ENCODE data around the gene SCO1. TPM values are rescaled to one million over a fixed set of nuclear protein-coding genes. Genes with fewer than 3 reads are reported as not detected.
"Not testable (repeated sequence)": the region's sequence is repeated elsewhere in the genome, so short reads cannot be mapped to it uniquely, and the experiment has no call there.

The SCO1 gene
- total and polyA plus RNA-seq, 4 donors = 21.4 to 30.2 (median 25.4) TPM

DNA sequence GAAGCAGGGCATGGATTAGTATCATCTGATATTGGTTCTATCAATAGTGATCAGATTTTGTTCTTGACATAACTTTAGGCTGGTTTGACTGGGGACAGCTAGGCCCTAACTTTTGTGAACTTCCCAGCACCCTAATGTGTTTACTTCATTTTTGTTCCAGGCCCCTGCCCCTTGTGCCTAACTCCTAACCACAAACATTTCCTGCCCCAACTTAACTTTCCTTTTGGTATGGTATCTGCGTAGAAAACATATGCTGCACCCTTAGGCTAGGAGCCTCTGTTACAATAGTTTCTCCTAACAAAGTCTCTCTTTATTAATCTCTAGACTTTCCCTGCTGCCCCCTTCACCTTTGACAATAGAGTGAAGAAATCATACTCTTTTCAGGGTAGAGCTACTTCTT lies 2.5 kb upstream of the SCO1 start:
- 100% methylated on average over 1 of the region's 1 CpG for WGBS (ENCODE audit: insufficient coverage)
- DNase-seq (ENCODE audit: low read depth in 4 of 6, low spot score in 6 of 6) = no peak
- Histone ChIP-seq H3K4me3 (ENCODE audit: low read depth, low read length) (no peak overlapping the region), H3K4me1 (ENCODE audit: control insufficient read depth, insufficient read depth, low read length) (peaks cover 4% of the 10 kb centered on the region), H3K27me3 (ENCODE audit: control insufficient read depth, insufficient read depth, low read length) (no peaks in the 10 kb centered on the region), H3K27ac (ENCODE audit: low read depth, low read length) (no peak overlapping the region), H3K36me3 (ENCODE audit: control insufficient read depth, insufficient read depth, low read length) (no peaks in the 10 kb centered on the region), H3K9me3 (ENCODE audit: control insufficient read depth, insufficient read depth, low read length) (no peaks in the 10 kb centered on the region)

DNA sequence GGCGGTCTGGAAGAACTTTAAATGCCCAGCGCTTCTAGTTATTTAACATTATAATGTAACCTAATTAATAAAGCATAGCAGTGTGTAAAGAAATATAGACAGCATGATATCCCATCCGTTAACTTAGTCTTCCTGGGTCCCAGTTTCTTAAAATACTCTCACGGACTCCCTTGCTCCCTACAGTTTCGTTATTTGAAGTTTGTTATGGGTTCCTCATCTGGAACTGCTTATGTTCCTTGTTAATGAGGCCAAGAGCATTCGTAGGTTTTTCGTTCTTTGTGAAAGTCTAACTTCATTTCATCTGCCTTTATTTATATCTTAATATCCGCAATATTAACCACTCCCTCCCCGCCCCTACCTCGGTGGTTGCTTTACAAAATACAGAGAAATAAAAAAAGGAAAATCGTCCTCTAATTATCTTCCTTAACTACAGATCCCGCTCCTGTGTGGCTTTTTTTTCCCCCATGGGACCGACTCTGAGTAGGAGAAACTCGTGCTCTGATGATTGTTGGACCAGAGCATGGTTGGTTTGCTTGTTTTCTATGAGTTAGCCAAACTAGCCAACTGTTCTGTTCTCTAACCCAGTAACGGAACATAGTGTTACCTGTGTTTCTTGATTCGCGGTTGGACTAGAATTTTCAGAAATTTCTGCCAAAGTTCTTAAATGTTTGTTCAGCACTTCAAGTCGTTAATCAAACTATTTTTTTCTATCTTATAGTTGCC lies 924 bp upstream of the SCO1 start:
- no CpG with 5 or more reads among the region's 18 CpGs for WGBS (ENCODE audit: insufficient coverage)

DNA sequence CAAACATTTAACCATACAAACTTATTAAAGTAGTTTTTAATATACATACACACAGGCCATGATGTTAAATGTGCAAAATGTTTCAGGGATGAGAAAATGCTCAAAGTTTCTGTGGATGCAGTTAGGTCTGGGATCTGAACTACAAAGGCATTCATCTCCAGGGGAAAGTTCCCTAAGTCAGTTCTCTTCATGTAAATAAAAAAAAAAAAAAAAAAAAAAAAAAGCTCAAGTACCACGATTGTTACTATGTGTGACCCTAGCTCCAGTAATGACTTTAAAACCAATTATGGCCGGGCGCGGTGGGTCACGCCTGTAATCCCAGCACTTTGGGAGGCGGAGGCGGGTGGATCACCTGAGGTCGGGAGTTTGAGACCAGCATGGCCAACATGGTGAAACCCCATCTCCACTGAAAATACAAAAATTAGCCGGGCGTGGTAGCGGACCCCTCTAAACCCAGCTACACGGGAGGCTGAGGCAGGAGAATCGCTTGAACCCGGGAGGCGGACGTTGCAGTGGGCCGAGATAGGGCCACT lies 1.4 kb downstream of the SCO1 start:
- not testable (repeated sequence) for H3K27me3 ChIP-seq (ENCODE audit: control insufficient read depth, insufficient read depth, low read length); H3K4me3 ChIP-seq (ENCODE audit: low read depth, low read length); DNase-seq (ENCODE audit: low read depth in 4 of 6, low spot score in 6 of 6); H3K27ac ChIP-seq (ENCODE audit: low read depth, low read length); H3K9me3 ChIP-seq (ENCODE audit: control insufficient read depth, insufficient read depth, low read length); H3K4me1 ChIP-seq (ENCODE audit: control insufficient read depth, insufficient read depth, low read length); H3K36me3 ChIP-seq (ENCODE audit: control insufficient read depth, insufficient read depth, low read length)
- WGBS (ENCODE audit: insufficient coverage) = 94% methylated on average over 11 of the region's 17 CpGs

More for the DNA sequence above, 924 bp upstream of the SCO1 start:
- Histone ChIP-seq H3K36me3 (ENCODE audit: control insufficient read depth, insufficient read depth, low read length) (peaks cover under 1% of the 10 kb centered on the region), H3K4me1 (ENCODE audit: control insufficient read depth, insufficient read depth, low read length) (peaks cover 4% of the 10 kb centered on the region), H3K27me3 (ENCODE audit: control insufficient read depth, insufficient read depth, low read length) (no peaks in the 10 kb centered on the region), H3K27ac (ENCODE audit: low read depth, low read length) (peak overlapping the region; percentile 74), H3K9me3 (ENCODE audit: control insufficient read depth, insufficient read depth, low read length) (no peaks in the 10 kb centered on the region), H3K4me3 (ENCODE audit: low read depth, low read length) (peak overlapping the region; percentile 87)
- peak in 3 of 6 donors; percentile 1 to 7 (median 3) for DNase-seq (ENCODE audit: low read depth in 4 of 6, low spot score in 6 of 6)

DNA sequence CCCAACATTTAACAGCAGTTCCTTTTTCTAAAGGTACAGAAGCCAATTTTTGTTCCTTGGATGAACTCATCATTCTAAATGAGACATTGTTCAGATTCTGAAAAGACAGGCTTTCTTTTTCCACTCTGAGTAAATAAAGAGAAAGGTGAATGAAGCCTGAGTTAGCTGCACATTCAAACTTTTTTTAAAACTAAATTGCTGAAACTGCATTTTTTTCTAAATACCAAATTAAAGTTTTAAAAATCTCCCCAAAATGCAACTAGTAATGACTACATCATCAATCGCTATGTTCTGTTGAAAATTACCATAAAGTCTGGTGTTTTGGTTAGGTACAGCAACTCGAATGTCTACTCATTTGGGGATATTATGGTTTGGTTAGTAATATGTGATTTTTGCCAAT lies 9.8 kb downstream of the SCO1 start:
- no CpG with 5 or more reads among the region's 2 CpGs for WGBS (ENCODE audit: insufficient coverage)
- peaks cover 26% of the 10 kb centered on the region for H3K36me3 ChIP-seq (ENCODE audit: control insufficient read depth, insufficient read depth, low read length)
- DNase-seq (ENCODE audit: low read depth in 4 of 6, low spot score in 6 of 6) = no peak
- no peaks in the 10 kb centered on the region for H3K9me3 ChIP-seq (ENCODE audit: control insufficient read depth, insufficient read depth, low read length)
- no peaks in the 10 kb centered on the region for H3K4me1 ChIP-seq (ENCODE audit: control insufficient read depth, insufficient read depth, low read length)
- no peaks in the 10 kb centered on the region for H3K27me3 ChIP-seq (ENCODE audit: control insufficient read depth, insufficient read depth, low read length)
- no peak overlapping the region for H3K4me3 ChIP-seq (ENCODE audit: low read depth, low read length)
- H3K27ac ChIP-seq (ENCODE audit: low read depth, low read length) = no peak overlapping the region

GRCh38 chr17:10683853-10684252 lies 13.5 kb downstream of the SCO1 start:
- no peak overlapping the region for H3K27ac ChIP-seq (ENCODE audit: low read depth, low read length)
- peaks cover 34% of the 10 kb centered on the region for H3K36me3 ChIP-seq (ENCODE audit: control insufficient read depth, insufficient read depth, low read length)
- DNase-seq (ENCODE audit: low read depth in 4 of 6, low spot score in 6 of 6) = peak in 2 of 6 donors; percentile 16 to 39
- no peak overlapping the region for H3K4me3 ChIP-seq (ENCODE audit: low read depth, low read length)
- no peaks in the 10 kb centered on the region for H3K9me3 ChIP-seq (ENCODE audit: control insufficient read depth, insufficient read depth, low read length)
- H3K4me1 ChIP-seq (ENCODE audit: control insufficient read depth, insufficient read depth, low read length) = no peaks in the 10 kb centered on the region
- no CpG with 5 or more reads among the region's 2 CpGs for WGBS (ENCODE audit: insufficient coverage)
- H3K27me3 ChIP-seq (ENCODE audit: control insufficient read depth, insufficient read depth, low read length) = no peaks in the 10 kb centered on the region

DNA sequence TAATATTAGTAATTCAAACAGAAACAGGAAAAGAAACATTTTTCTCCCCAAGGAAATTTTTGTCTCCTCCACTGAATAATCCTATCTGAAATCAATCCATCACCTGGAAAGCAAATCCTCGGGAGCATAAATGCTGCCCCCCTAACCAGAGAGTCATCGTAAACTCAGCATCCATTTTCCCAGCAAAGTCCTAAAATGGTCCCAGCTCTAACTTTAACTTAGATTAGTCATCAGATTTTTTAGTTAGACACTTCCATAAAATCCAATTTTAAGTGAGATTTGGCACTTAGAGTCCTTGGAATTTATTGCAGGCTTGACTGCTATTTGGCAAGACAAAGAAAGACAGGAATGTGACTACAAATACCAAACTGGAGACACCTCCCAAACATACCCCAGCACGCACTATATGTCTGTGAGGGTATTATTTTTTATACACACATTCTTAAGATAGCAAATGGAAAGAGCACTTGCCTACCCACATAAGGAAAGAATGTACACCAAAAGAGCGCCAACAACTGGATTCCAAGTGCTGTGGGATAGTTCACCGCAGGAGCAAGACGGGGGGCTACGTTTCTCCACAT lies 15.4 kb downstream of the SCO1 start:
- H3K27me3 ChIP-seq (ENCODE audit: control insufficient read depth, insufficient read depth, low read length) = no peaks in the 10 kb centered on the region
- DNase-seq (ENCODE audit: low read depth in 4 of 6, low spot score in 6 of 6) = no peak
- no peak overlapping the region for H3K4me3 ChIP-seq (ENCODE audit: low read depth, low read length)
- H3K27ac ChIP-seq (ENCODE audit: low read depth, low read length) = no peak overlapping the region
- WGBS (ENCODE audit: insufficient coverage) = 60% methylated on average over 1 of the region's 7 CpGs
- no peaks in the 10 kb centered on the region for H3K9me3 ChIP-seq (ENCODE audit: control insufficient read depth, insufficient read depth, low read length)
- H3K4me1 ChIP-seq (ENCODE audit: control insufficient read depth, insufficient read depth, low read length) = no peaks in the 10 kb centered on the region
- peaks cover 37% of the 10 kb centered on the region for H3K36me3 ChIP-seq (ENCODE audit: control insufficient read depth, insufficient read depth, low read length)

GRCh38 chr17:10674704-10675103 lies 22.6 kb downstream of the SCO1 start:
- no peaks in the 10 kb centered on the region for H3K9me3 ChIP-seq (ENCODE audit: control insufficient read depth, insufficient read depth, low read length)
- no peak overlapping the region for H3K4me3 ChIP-seq (ENCODE audit: low read depth, low read length)
- H3K27ac ChIP-seq (ENCODE audit: low read depth, low read length) = no peak overlapping the region
- peaks cover 9% of the 10 kb centered on the region for H3K36me3 ChIP-seq (ENCODE audit: control insufficient read depth, insufficient read depth, low read length)
- H3K4me1 ChIP-seq (ENCODE audit: control insufficient read depth, insufficient read depth, low read length) = no peaks in the 10 kb centered on the region
- no peak for DNase-seq (ENCODE audit: low read depth in 4 of 6, low spot score in 6 of 6)
- no peaks in the 10 kb centered on the region for H3K27me3 ChIP-seq (ENCODE audit: control insufficient read depth, insufficient read depth, low read length)
- 92% methylated on average over 4 of the region's 4 CpGs for WGBS (ENCODE audit: insufficient coverage)

- 95% methylated on average over 12 of the region's 12 CpGs for whole genome bisulfite sequencing (ENCODE audit: insufficient coverage)
- Histone ChIP-seq H3K27ac (ENCODE audit: low read depth, low read length) (no peak overlapping the region), H3K36me3 (ENCODE audit: control insufficient read depth, insufficient read depth, low read length) (peaks cover 7% of the 10 kb centered on the region), H3K27me3 (ENCODE audit: control insufficient read depth, insufficient read depth, low read length) (no peaks in the 10 kb centered on the region), H3K9me3 (ENCODE audit: control insufficient read depth, insufficient read depth, low read length) (no peaks in the 10 kb centered on the region), H3K4me3 (ENCODE audit: low read depth, low read length) (no peak overlapping the region), H3K4me1 (ENCODE audit: control insufficient read depth, insufficient read depth, low read length) (no peaks in the 10 kb centered on the region)
- no peak for DNase-seq (ENCODE audit: low read depth in 4 of 6, low spot score in 6 of 6)
Measured at GRCh38 chr17:10673312-10673711, 24.0 kb downstream of the SCO1 start.

GRCh38 chr17:10668775-10669174 lies 28.6 kb downstream of the SCO1 start:
- Histone ChIP-seq H3K27me3 (ENCODE audit: control insufficient read depth, insufficient read depth, low read length) (no peaks in the 10 kb centered on the region), H3K27ac (ENCODE audit: low read depth, low read length) (no peak overlapping the region), H3K4me1 (ENCODE audit: control insufficient read depth, insufficient read depth, low read length) (no peaks in the 10 kb centered on the region), H3K4me3 (ENCODE audit: low read depth, low read length) (no peak overlapping the region), H3K9me3 (ENCODE audit: control insufficient read depth, insufficient read depth, low read length) (no peaks in the 10 kb centered on the region), H3K36me3 (ENCODE audit: control insufficient read depth, insufficient read depth, low read length) (no peaks in the 10 kb centered on the region)
- no peak for DNase-seq (ENCODE audit: low read depth in 4 of 6, low spot score in 6 of 6)
- no CpG with 5 or more reads among the region's 1 CpG for WGBS (ENCODE audit: insufficient coverage)

DNA sequence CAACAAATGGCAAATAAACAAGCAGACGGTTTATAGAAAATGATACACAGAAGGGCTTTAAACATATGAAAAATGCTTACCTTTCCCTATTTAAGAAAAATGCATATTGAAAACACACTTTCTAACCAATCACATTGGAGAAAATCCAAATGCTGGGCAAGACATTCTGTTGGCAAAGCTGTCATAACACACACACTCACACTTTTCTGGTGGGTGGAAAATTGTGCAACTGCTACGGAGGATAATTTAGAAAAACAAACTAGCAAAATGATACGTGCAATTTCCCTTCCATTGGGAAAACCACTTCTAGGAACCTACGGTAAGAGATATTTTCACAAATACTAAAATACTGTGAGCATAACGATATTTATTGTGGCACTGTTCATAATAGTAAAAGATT lies 30.4 kb downstream of the SCO1 start:
- H3K9me3 ChIP-seq (ENCODE audit: control insufficient read depth, insufficient read depth, low read length) = no peaks in the 10 kb centered on the region
- no peaks in the 10 kb centered on the region for H3K36me3 ChIP-seq (ENCODE audit: control insufficient read depth, insufficient read depth, low read length)
- no peaks in the 10 kb centered on the region for H3K27me3 ChIP-seq (ENCODE audit: control insufficient read depth, insufficient read depth, low read length)
- H3K4me3 ChIP-seq (ENCODE audit: low read depth, low read length) = no peak overlapping the region
- peak in 1 of 6 donors; percentile 43 for DNase-seq (ENCODE audit: low read depth in 4 of 6, low spot score in 6 of 6)
- H3K4me1 ChIP-seq (ENCODE audit: control insufficient read depth, insufficient read depth, low read length) = no peaks in the 10 kb centered on the region
- H3K27ac ChIP-seq (ENCODE audit: low read depth, low read length) = no peak overlapping the region
- no CpG with 5 or more reads among the region's 5 CpGs for WGBS (ENCODE audit: insufficient coverage)
